Lung (tissue), 12 donors: ENCODE data around the gene RALGAPA1. TPM values are rescaled to one million over a fixed set of nuclear protein-coding genes. Genes with fewer than 3 reads are reported as not detected.
"Not testable (repeated sequence)": the region's sequence is repeated elsewhere in the genome, so short reads cannot be mapped to it uniquely, and the experiment has no call there.

Source experiments
- ATAC-seq: fragments of 200-7000 bp; cut with Tn5 transposase; one replicate; pipeline ENCODE4 v1.9.1; 2020; ENCODE audit warnings: moderate number of reproducible peaks; ENCODE audit not compliant: insufficient read depth, low FRiP score
- DNase-seq, 3 donors: peaks; one replicate each; pipeline ENCODE4 v3.0.0-alpha.2; 2013 to 2017
- H3K27ac ChIP-seq, 2 donors: one replicate each; pipeline ENCODE4 v1.5.1; 2013; ENCODE audit warnings: mild to moderate bottlenecking in 2 of 2, moderate library complexity in 2 of 2, control low read depth in 1 of 2, inconsistent platforms in 1 of 2, low read depth in 1 of 2, low read length in 1 of 2
- H3K27me3 ChIP-seq, 3 donors: one replicate each; pipeline ENCODE4 v1.5.1; 2013; ENCODE audit warnings: low read length in 2 of 3; ENCODE audit not compliant: control insufficient read depth in 3 of 3, insufficient read depth in 3 of 3
- H3K36me3 ChIP-seq, 4 donors: one replicate each; pipeline ENCODE4 v1.5.1; 2013; ENCODE audit warnings: low read length in 4 of 4, mild to moderate bottlenecking in 1 of 4, moderate library complexity in 1 of 4; ENCODE audit not compliant: control insufficient read depth in 4 of 4, insufficient read depth in 4 of 4
- H3K4me1 ChIP-seq, 5 donors: one replicate each; pipeline ENCODE4 v1.5.1; 2013; ENCODE audit warnings: low read length in 5 of 5, mild to moderate bottlenecking in 2 of 5, moderate library complexity in 1 of 5; ENCODE audit not compliant: control insufficient read depth in 5 of 5, insufficient read depth in 5 of 5
- H3K4me3 ChIP-seq: one replicate; pipeline ENCODE4 v1.5.1; 2013; ENCODE audit warnings: mild to moderate bottlenecking, control low read depth, moderate library complexity
- H3K9ac ChIP-seq, 2 donors: one replicate each; pipeline ENCODE4 v1.5.1; 2013; ENCODE audit warnings: low read length in 2 of 2, control low read depth in 1 of 2; ENCODE audit not compliant: insufficient read depth in 1 of 2
- H3K9me3 ChIP-seq, 4 donors: one replicate each; pipeline ENCODE4 v1.5.1; 2013; ENCODE audit warnings: low read length in 3 of 4, mild to moderate bottlenecking in 1 of 4, moderate library complexity in 1 of 4; ENCODE audit not compliant: control insufficient read depth in 4 of 4, insufficient read depth in 3 of 4
- WGBS, 2 donors: extraction: QIAGEN DNeasy Blood & Tissue Kit; methylation state at CpG; one replicate each; pipeline ENCODE4 v1.1.7; 2013; 5-methylcytosine and 5-hydroxymethylcytosine counted together
- polyA plus RNA-seq, 2 donors: library from polyadenylated mRNA; stranded (reverse); fragments of 200-250 nt; gene quantifications; one replicate each; pipeline ENCODE4 v1.2.1, GENCODE V29; 2013
- total RNA-seq, 2 donors: library from RNA; depleted of rRNA in 1 of 2; stranded (reverse); fragments of >200 nt in 1 of 2; gene quantifications; one replicate each; pipeline ENCODE4 v1.2.1, GENCODE V29; 2014 to 2021
- TF ChIP-seq, protein P1 (sequence below): IDR thresholded peaks from 2 replicates; pipeline ENCODE4 v1.5.1; 2012; ENCODE audit warnings: mild to moderate bottlenecking; ENCODE audit errors: control extremely low read depth, extremely low read depth
- donor health status: control.
- donor health status: control.
- donor health status: Bipolar disorder and iron deficiency.
- donor health status: healthy.
- donor health status: DM: yes; HTN: yes; CAD: no.

RALGAPA1 gene
- total and polyA plus RNA-seq, 4 donors = 9.4 to 188 (median 44.9) TPM

DNA sequence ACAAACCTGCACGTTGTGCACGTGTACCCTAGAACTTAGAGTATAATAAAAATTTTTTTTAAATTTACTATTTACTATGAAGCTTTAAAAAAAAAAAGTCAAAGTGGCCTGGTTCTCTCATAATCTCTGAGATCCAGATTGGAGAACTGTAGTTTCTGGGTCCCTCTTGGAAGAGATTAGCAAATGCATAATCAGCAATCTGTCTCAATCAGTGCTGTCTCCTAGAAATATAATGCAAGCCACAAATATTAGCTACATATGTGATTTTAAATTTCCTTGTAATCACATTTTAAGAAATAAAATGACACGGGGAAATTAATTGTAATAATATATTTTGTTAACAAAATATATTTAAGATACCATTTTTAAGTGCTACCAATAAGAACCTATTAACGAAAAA is 32.3 kb downstream of the RALGAPA1 start:
- Histone ChIP-seq H3K9ac (no peak overlapping the region), H3K9me3 (peaks cover 0 to 3% (median under 1%) of the 10 kb centered on the region in 4 donors), H3K27me3 (no peaks in the 10 kb centered on the region), H3K27ac (no peak overlapping the region), H3K36me3 (peaks cover 0 to 2% (median under 1%) of the 10 kb centered on the region in 4 donors), H3K4me1 (no peaks in the 10 kb centered on the region), H3K4me3 (no peak overlapping the region)
- no peak for DNase-seq
- no peak for ATAC-seq
- 91 to 95% methylated on average over 4 of the region's 4 CpGs for WGBS, 2 donors
- TF ChIP-seq, protein P1, sequence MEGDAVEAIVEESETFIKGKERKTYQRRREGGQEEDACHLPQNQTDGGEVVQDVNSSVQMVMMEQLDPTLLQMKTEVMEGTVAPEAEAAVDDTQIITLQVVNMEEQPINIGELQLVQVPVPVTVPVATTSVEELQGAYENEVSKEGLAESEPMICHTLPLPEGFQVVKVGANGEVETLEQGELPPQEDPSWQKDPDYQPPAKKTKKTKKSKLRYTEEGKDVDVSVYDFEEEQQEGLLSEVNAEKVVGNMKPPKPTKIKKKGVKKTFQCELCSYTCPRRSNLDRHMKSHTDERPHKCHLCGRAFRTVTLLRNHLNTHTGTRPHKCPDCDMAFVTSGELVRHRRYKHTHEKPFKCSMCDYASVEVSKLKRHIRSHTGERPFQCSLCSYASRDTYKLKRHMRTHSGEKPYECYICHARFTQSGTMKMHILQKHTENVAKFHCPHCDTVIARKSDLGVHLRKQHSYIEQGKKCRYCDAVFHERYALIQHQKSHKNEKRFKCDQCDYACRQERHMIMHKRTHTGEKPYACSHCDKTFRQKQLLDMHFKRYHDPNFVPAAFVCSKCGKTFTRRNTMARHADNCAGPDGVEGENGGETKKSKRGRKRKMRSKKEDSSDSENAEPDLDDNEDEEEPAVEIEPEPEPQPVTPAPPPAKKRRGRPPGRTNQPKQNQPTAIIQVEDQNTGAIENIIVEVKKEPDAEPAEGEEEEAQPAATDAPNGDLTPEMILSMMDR = no peak

DNA sequence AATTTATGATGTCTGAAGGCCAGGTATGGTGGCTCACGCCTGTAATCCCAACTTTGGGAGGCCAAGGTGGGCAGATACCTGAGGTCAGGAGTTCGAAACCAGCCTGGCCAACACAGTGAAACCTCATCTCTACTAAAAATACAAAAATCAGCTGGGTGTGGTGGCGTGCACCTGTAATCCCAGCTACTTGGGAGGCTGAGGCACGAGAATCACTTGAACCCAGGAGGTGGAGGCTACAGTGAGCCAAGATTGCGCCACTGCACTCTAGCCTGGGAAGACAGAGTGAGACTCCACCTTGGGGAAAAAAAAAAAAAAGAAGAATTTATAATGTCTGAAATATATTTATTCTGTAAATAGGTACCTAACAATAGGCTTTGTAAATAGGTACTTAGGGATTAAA is 33.0 kb downstream of the RALGAPA1 start:
- H3K4me1 ChIP-seq, ATAC-seq, H3K4me3 ChIP-seq, H3K9me3 ChIP-seq, H3K27ac ChIP-seq, H3K9ac ChIP-seq, H3K27me3 ChIP-seq, H3K36me3 ChIP-seq, DNase-seq: not testable (repeated sequence)
- WGBS, 2 donors = 93 to 97% methylated on average over 5 of the region's 5 CpGs

DNA sequence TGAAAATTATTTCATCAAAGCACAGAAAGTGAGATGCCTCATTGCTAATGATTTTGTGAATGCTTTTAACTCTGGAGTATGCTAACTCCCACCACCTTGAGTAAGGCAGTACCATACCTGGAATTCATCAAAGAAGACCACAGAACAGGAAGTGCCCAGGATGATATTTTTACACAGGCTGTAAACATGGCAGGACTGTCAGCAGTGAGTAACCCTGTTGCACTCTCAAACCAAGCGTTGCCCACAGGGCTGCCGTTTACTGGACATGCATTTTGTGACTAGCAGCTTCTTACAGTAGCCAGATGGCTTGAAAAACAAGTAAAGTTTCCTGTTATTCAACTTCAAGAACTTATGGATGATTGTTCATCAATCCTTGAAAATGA is 42.4 kb downstream of the RALGAPA1 start:
- Histone ChIP-seq H3K9me3 (no peaks in the 10 kb centered on the region), H3K36me3 (peaks cover 0 to 16% (median 5%) of the 10 kb centered on the region in 4 donors), H3K9ac (no peak overlapping the region), H3K27me3 (no peaks in the 10 kb centered on the region), H3K4me3 (no peak overlapping the region), H3K4me1 (no peaks in the 10 kb centered on the region), H3K27ac (no peak overlapping the region)
- TF ChIP-seq, protein P1 = no peak
- 88 to 89% methylated on average over 2 of the region's 2 CpGs for WGBS, 2 donors
- no peak for ATAC-seq
- no peak for DNase-seq

DNA sequence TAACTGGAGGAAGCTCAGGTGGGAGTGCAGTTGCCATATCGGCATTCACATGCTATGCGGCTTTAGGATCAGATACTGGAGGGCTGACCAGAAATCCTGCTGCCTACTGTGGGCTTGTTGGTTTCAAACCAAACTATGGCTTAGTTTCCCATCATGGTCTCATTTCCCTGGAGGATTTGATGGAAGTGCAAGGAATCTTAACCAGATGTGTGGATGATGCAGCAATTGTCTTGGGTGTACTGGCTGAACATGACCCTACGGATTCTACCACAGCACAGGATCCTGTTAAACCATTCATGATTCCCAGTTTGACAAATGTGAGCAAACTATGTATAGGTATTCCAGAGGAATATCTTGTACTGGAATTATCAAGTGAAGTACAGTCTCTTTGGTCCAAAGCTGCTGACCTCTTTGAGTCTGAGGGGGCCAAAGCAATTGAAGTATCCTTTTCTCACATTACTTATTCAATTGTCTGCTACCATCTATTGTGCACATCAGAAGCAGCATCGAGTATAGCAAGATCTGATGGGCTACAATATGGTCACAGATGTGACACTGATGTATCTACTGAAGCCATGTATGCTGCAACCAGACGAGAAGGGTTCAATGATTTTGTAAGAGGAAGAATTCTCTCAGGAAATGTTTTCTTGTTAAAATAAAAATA is 42.9 kb downstream of the RALGAPA1 start:
- 93 to 96% methylated on average over 5 of the region's 5 CpGs for whole genome bisulfite sequencing, 2 donors
- TF ChIP-seq, protein P1 = no peak

More for the DNA sequence above, 42.9 kb downstream of the RALGAPA1 start:
- Histone ChIP-seq H3K4me1 (no peaks in the 10 kb centered on the region), H3K9ac (no peak overlapping the region), H3K4me3 (no peak overlapping the region), H3K27ac (no peak overlapping the region), H3K36me3 (peaks cover 0 to 16% (median 5%) of the 10 kb centered on the region in 4 donors), H3K27me3 (no peaks in the 10 kb centered on the region), H3K9me3 (no peaks in the 10 kb centered on the region)
- ATAC-seq (no peak), DNase-seq (no peak)
